ENCODE measurements around the gene SYNPO2.

SYNPO2 gene

DNA sequence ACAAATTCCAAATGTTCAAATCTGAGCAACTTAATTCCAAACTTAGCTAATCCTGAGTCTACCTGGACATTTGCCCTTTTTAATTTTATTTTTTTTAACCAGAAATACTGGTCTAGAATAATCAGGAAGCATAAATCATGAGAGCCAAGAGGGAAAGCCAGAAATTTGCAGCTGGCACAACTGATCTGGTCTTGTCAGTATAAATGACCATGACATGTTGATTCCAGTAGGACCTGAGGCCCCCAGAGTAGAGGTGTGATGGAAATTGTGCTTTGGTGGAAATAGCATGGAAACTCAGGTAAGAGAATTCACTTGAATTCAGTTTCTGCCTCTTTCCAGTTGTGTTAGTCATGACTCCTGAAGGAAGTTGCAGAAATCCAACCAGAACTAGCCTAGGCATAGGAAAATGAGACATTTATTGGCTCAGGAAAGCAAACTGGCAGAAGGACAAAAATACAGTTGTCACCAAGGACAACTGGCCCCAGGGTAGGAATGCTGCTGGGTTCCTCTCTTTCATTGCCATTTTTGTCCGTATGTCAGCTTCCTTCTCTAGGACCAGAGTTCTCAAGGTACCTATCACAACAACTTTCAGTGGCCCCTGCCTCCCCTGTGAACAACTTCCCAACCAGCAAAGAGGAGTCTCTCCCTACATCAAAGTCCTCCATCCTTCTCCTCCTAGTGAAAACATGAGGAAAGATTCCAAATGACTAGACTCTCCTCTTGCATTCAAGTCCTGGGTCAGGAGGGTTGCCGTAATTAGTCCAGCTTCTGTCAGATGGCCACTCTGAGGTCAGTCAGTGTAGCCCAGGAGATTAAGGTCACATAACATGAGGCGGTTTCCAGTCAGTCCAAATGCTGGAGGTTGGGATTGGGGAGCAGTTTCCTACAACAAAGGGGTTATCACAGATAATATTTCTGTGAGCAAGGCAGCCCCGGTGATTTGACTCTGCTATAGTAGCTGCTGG, 217.7 kb downstream of the SYNPO2 start:
- no peak for DNase-seq
- in situ Hi-C loops (cut with HindIII; ENCODE audit: low pct_ligation_motif_present, low pct_unique_long_range_greater_than_20kb, low sequenced_read_pairs), result no loop called here

DNA sequence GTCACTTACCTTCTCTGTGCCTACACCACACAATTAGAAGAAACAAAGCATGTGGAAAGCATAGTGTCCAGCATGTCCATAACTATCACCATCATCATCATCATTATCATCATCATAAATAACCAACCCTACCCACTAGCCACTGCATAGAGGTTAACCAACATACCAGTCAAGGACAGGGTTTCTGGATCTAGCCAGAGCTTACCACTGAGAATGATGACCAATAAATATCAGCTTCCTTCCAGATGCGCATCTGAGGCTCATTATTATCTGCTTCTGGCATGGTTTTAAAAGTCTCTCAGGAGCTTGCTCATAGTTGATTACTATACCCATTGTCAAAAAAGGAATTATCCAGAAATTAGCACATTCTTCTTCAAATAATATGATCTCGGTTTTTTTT, 221.5 kb downstream of the SYNPO2 start:
- no peak for DNase-seq
- in situ Hi-C loops (cut with HindIII; ENCODE audit: low pct_ligation_motif_present, low pct_unique_long_range_greater_than_20kb, low sequenced_read_pairs), result no loop called here
